GM13977 (cell line): ENCODE results near the gene CDK5.

Experiments used
- DNase-seq: peaks from one replicate; pipeline ENCODE4 v3.0.0; 2012; ENCODE audit warnings: low spot score
- CTCF ChIP-seq: IDR thresholded peaks from 2 replicates; pipeline ENCODE4 v1.5.1; 2012; ENCODE audit warnings: mild to moderate bottlenecking, control low read depth; ENCODE audit not compliant: insufficient read depth; ENCODE audit errors: extremely low read depth, missing control alignments
- in situ Hi-C: fragments of 300-500 bp; cut with MboI; formaldehyde crosslinking; loops from one replicate; pipeline ENCODE4 v1.12.0; 2022; ENCODE audit warnings: low sequenced_read_pairs, low pct_unique_long_range_greater_than_20kb, mixed read lengths, inconsistent platforms; ENCODE audit not compliant: unreplicated experiment

The CDK5 gene

GRCh38 chr7:151065516-151065915 is 7.8 kb upstream of the CDK5 start:
- TF ChIP-seq CTCF, result no peak
- no peak for DNase-seq

GRCh38 chr7:151064993-151065392 is 7.3 kb upstream of the CDK5 start:
- in situ Hi-C loops, result no loop called here
- TF ChIP-seq CTCF, result no peak
- DNase-seq, result no peak

More at GRCh38 chr7:151065516-151065915, 7.8 kb upstream of the CDK5 start:
- in situ Hi-C loops, result no loop called here

- in situ Hi-C loops, result no loop called here
- DNase-seq, result no peak
- no peak for TF ChIP-seq CTCF
Measured at GRCh38 chr7:151064454-151064853, 6.8 kb upstream of the CDK5 start.

GRCh38 chr7:151063212-151063561 is 5.5 kb upstream of the CDK5 start:
- in situ Hi-C loops, result no loop called here
- no peak for TF ChIP-seq CTCF
- DNase-seq, result no peak

GRCh38 chr7:151062399-151063211 is 4.9 kb upstream of the CDK5 start:
- no peak for DNase-seq
- in situ Hi-C loops, result no loop called here
- TF ChIP-seq CTCF, result no peak

- in situ Hi-C loops, result no loop called here
- TF ChIP-seq CTCF, result no peak
- no peak for DNase-seq
Measured at GRCh38 chr7:151062111-151062398, 4.4 kb upstream of the CDK5 start.
